Measurements from ENCODE around the gene TMEM38B.

The TMEM38B gene, protein sequence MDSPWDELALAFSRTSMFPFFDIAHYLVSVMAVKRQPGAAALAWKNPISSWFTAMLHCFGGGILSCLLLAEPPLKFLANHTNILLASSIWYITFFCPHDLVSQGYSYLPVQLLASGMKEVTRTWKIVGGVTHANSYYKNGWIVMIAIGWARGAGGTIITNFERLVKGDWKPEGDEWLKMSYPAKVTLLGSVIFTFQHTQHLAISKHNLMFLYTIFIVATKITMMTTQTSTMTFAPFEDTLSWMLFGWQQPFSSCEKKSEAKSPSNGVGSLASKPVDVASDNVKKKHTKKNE
- 4.0 to 18.7 (median 14.8) reads per million in 9 experiments for total RNA-seq

DNA sequence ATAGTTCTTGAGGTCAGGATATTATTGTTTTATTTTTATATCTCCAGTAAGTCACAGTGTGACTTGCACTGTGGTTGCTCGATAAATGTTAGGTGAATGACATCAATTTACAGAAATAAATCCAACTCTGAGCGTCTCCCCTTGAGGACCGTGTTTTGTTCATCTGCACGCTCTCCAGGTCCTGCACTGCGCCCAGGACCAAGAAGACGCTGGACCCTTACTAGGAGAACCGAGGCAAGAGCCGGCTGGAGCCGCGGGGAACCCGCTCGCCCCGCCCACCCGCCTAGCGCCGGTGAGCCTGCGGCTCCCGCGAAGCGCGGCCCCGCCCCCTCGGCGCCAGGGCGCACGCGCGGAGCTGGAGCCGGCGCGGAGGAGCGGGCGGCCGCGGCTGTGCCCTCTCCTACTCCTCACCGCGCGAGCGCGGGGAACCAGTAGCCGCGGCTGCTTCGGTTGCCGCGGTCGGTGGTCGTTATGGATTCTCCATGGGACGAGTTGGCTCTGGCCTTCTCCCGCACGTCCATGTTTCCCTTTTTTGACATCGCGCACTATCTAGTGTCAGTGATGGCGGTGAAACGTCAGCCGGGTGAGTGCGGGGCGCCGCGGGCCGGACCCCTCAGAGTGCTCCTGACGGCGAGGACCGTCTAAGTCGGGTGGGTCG lies at the start of gene TMEM38B:
Gene TMEM38B, plus strand, starts transcription at position 352 of the 658 bp plus-strand sequence. Its CDS starts 120 bp downstream, at position 472.
- peaks cover 3% of the 10 kb centered on the region for H3K36me3 Mint-ChIP-seq (ENCODE audit: insufficient read depth)

DNA sequence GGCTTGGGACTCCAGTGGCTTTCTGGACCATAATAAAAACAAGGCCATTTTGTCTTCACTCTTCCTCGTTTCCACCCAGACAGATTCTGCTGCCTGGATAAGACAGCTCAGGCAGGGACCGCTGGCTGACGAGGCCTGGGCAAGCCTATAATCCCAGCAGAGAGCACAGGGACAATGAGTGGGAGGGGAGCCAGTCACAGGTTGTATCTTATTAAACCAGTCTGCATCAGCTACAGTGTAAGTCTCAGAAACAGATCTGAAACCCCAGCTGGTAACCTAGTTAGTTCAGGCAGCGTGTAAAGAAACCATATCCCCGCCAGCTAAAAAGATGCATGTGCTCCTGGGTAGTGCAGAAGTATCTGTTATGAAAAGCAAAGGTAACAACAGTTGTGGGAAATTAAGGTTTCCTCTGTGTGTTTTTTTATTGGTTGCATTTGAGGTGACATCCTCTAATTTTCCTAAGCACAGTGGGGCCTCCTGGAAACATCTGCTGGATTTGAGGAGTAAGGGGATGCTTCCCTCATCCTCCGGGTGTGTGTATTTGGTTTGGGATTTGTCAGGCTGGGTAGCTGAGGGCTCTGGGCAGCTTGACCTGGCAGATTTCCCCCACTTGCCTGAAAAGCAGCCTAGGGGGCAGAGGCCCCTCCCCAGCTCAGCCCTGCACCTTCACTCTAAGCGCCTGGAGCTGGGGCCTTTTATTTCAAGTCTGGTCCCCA lies 47.3 kb upstream of the TMEM38B start:
- ATAC-seq (replicated peaks): no peak
- H3K27ac Mint-ChIP-seq: no peak overlapping the region
- no peaks in the 10 kb centered on the region for H3K27me3 Mint-ChIP-seq

More for the DNA sequence above, at the start of gene TMEM38B:
- DNase-seq: peak; percentile 65 to 75 (median 70)
- Mint-ChIP-seq H3K4me1 (ENCODE audit: low read depth in 2 of 2) (peaks cover 15 to 19% of the 10 kb centered on the region in 2 donors), H3K9me3 (no peaks in the 10 kb centered on the region), H3K4me3 (peak within 1 kb of the TSS; percentile 83 to 86), H3K27me3 (peaks cover 13 to 30% of the 10 kb centered on the region in 2 donors), H3K27ac (peak within 1 kb of the TSS; percentile 49 to 88)
- ATAC-seq (replicated peaks): peak; percentile 85

DNA sequence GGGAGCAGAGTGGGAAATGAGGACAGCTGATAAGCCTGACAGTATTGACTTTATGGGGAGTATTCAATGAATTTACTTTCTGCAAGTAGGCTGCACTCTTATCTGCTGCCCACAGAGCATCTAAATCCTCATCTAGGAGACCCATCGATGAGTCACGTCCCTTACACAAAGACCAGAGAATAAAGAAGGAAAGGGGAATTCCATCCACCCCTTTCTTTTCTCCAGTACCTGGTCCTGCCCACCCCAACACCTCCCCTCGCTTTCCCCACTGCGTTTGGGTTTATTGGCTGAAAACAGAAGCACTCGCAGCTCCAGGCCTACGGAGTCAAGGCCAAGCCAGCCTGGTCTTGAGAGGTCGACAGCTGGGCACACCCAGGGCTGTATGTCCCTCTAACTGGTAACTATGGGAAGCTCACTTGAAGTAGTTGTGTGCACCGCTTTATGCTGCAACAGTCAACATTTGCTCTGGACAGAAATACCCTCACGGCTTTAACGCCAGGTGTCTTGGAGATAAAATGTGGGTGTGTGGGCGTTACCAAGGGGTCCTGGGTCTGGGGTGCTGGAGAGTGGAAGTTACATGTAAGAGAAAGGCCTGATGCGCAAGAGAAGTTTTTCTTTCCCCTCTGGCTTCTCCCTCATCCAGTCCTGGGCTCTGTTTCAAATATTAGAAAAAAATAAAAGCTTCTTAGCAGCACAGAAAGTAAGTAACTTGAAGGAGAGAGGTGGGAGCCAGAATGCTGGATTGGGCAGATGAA lies 46.6 kb upstream of the TMEM38B start:
- Mint-ChIP-seq H3K27me3 (peaks cover 0 to 2% of the 10 kb centered on the region in 2 donors), H3K4me1 (ENCODE audit: low read depth in 2 of 2) (no peaks in the 10 kb centered on the region), H3K4me3 (no peak overlapping the region), H3K36me3 (ENCODE audit: insufficient read depth) (no peaks in the 10 kb centered on the region), H3K9me3 (no peaks in the 10 kb centered on the region), H3K27ac (no peak overlapping the region)
- ATAC-seq (replicated peaks): no peak
- DNase-seq: no peak

More for the DNA sequence above, 47.3 kb upstream of the TMEM38B start:
- Mint-ChIP-seq H3K36me3 (ENCODE audit: insufficient read depth) (no peaks in the 10 kb centered on the region), H3K9me3 (no peaks in the 10 kb centered on the region), H3K4me1 (ENCODE audit: low read depth in 2 of 2) (no peaks in the 10 kb centered on the region), H3K4me3 (no peak overlapping the region)
- DNase-seq: no peak

DNA sequence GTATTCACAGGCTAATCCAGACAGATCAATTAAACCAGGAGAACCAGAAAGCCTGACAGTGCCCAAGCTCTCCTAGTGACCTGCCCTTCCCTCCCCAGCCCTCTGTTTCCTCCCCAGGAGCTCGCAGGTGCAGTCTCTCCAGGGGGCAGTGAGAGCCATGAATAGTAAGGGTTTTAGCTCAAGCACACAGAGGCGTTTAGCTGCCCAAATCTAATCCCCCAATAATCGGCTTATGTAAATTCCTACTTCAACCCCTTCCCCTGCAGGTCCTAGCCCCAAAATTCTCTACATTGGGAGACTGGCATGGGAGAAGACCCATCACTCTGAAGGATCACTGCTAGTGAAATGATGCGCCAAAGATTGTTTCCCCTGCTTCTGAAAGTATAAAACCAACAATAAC lies 42.5 kb upstream of the TMEM38B start:
- Mint-ChIP-seq H3K4me3 (no peak overlapping the region), H3K36me3 (ENCODE audit: insufficient read depth) (no peaks in the 10 kb centered on the region), H3K27me3 (peaks cover 30 to 35% of the 10 kb centered on the region in 2 donors), H3K4me1 (ENCODE audit: low read depth in 2 of 2) (peaks cover 5 to 6% of the 10 kb centered on the region in 2 donors), H3K9me3 (no peaks in the 10 kb centered on the region), H3K27ac (no peak overlapping the region)
- ATAC-seq (replicated peaks) (no peak), DNase-seq (no peak)

DNA sequence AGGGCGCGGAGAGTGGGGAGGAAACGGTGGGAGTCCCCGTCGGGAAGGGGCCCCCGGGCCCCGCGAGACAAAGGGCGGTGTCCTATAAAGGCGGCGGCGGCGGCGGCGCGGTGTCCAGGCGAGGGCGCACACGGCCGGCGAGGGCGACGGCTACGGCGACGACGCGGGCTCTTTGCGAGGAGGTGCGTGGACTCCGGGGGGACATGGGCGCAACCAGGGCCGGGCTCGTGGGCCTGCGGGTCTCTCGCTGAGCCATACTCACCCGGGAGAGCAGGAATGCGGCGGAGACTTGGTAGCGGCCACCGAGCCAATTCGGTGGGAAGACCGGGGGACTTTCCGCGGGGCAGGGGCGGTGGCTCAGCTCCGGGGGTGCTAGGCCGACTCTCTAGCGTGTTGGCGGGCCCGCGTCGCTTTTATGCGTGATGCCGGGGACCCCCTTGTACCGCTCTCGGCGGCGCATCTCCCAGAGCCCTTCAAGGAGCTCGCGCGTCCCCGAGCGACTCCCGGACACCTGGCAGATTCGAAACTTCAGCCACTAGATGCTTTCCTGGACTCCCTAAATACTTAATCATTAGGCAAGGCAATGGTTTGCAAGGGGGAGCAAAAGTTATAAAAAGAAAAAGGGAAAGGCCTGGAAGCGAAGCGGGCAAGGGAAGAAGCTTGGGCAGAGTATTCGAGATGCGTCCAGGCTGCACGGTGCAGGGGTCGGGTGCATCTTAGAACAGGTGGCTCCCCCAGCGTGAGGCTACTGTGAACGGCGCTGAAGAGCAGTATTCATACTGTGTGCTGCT lies 38.0 kb upstream of the TMEM38B start:
- Mint-ChIP-seq H3K9me3 (no peaks in the 10 kb centered on the region), H3K36me3 (ENCODE audit: insufficient read depth) (no peaks in the 10 kb centered on the region), H3K4me1 (ENCODE audit: low read depth in 2 of 2) (peaks cover 7 to 8% of the 10 kb centered on the region in 2 donors), H3K4me3 (peak overlapping the region; percentile 74 to 79), H3K27ac (no peak overlapping the region), H3K27me3 (peaks cover 53 to 74% of the 10 kb centered on the region in 2 donors)
- DNase-seq (no peak), ATAC-seq (replicated peaks) (peak; percentile 36)

DNA sequence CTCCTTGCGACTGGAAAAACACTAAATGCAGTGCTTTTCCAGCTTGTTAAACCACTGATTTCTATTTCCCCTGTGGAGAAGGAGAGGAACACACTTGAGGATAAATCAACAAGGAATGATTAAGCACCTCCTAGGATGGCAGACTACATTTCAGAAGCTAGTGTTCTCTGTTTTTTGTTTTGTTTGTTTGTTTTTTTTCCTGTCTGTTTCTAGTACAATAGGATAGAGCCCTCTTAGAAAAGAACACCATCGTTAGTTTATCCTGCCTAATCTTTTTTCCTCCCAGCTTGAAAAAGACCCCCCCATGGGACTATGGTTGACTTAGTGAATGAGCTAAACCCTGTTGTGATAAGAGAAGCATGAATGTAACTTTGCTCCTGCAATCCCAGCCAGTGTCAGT lies 36.0 kb upstream of the TMEM38B start:
- DNase-seq (no peak), ATAC-seq (replicated peaks) (no peak)
- Mint-ChIP-seq H3K27me3 (peaks cover 48 to 66% of the 10 kb centered on the region in 2 donors), H3K27ac (no peak overlapping the region), H3K36me3 (ENCODE audit: insufficient read depth) (no peaks in the 10 kb centered on the region), H3K4me3 (no peak overlapping the region), H3K4me1 (ENCODE audit: low read depth in 2 of 2) (peaks cover 7 to 8% of the 10 kb centered on the region in 2 donors), H3K9me3 (no peaks in the 10 kb centered on the region)

DNA sequence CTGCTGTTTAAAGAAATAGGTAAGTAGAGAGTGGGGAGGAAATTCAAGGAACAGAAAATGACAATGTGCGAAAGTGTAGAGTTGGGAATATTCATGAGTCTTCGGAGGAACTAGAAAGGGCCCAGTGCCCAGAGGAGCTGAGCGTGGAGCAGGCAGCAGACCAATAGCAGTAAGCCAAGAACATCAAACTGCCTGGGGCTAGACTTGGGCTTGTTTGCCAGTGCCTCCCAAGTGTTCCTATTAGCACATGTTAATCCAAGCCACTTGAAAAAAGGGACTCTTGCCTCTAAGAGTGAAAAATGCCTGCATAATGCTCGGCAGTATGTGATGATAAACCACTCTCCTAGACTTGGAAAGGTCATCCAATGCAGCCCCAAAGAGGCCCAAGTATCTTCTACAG lies 33.3 kb upstream of the TMEM38B start:
- no peak overlapping the region for H3K27ac Mint-ChIP-seq
- ATAC-seq (replicated peaks) (no peak), DNase-seq (no peak)
- H3K27me3 Mint-ChIP-seq: peaks cover 29 to 47% of the 10 kb centered on the region in 2 donors
- H3K4me1 Mint-ChIP-seq (ENCODE audit: low read depth in 2 of 2): peaks cover 7 to 8% of the 10 kb centered on the region in 2 donors
- H3K36me3 Mint-ChIP-seq (ENCODE audit: insufficient read depth): no peaks in the 10 kb centered on the region
- no peaks in the 10 kb centered on the region for H3K9me3 Mint-ChIP-seq
- H3K4me3 Mint-ChIP-seq: no peak overlapping the region

DNA sequence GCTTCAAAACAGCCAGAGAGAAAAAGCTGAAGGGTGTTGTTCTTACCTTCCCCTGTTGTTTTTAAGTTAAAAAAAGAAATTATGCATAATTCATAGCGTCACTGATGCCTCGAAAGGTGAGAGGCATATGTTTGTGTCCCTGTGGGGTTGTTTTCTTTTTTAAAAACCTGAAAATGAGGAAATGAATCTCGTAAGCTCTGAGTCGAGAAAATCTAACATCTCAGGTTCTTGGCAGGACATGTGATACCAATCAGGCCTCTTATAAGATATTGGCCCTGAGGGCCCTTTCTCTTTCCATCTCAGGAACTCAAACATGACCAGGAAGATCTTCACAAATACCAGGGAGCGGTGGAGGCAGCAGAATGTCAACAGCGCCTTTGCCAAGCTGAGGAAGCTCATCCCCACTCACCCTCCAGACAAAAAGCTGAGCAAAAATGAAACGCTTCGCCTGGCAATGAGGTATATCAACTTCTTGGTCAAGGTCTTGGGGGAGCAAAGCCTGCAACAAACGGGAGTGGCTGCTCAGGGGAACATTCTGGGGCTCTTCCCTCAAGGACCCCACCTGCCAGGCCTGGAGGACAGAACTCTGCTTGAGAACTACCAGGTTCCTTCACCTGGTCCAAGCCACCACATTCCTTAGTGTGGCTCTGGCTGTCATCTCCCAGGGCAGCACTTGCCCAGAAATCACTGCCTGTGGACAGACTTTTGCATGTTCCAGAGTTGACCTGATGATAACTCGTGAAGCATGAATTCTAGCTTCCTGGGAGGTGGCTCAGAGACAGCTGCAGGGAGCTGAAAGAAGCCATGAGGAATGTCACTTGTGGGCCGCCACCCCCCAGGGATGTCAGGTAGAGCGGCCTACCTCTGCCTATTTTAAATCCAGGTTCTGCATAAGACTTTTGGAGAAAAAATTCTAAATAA lies 31.9 kb upstream of the TMEM38B start, which contains the start of gene TAL2:
Gene TAL2, plus strand, starts transcription at position 274 of the 921 bp plus-strand sequence. Its CDS starts 40 bp downstream, at position 314.
- no peak for ATAC-seq (replicated peaks)
- H3K4me3 Mint-ChIP-seq: no peak within 1 kb of the TSS
- H3K27me3 Mint-ChIP-seq: peaks cover 20 to 33% of the 10 kb centered on the region in 2 donors

DNA sequence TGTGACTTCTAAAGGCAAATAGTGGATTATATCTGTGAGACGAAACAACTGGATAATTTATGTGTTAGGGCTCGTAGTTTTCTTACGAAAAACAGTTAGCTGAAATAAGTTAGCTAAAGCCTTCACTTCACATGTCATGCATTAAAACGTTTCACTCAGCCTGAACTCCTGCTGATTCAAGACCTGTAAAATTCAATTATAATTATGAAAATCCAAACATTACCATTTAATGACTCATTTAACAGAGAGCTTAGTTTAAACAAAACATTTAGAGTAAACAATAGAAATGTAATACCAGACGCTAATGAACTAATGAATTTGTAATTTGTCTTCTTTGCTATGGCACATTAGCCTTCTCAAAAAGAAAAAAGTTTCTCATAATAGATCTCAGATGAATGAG lies 30.4 kb upstream of the TMEM38B start:
- H3K4me1 Mint-ChIP-seq (ENCODE audit: low read depth in 2 of 2): no peaks in the 10 kb centered on the region
- no peak overlapping the region for H3K27ac Mint-ChIP-seq
- H3K36me3 Mint-ChIP-seq (ENCODE audit: insufficient read depth): no peaks in the 10 kb centered on the region
- ATAC-seq (replicated peaks) (no peak), DNase-seq (no peak)
- H3K9me3 Mint-ChIP-seq: no peaks in the 10 kb centered on the region
- no peak overlapping the region for H3K4me3 Mint-ChIP-seq
- peaks cover 15 to 18% of the 10 kb centered on the region in 2 donors for H3K27me3 Mint-ChIP-seq

More for the DNA sequence above, 31.9 kb upstream of the TMEM38B start, which contains the start of gene TAL2:
- Mint-ChIP-seq H3K9me3 (no peaks in the 10 kb centered on the region), H3K4me1 (ENCODE audit: low read depth in 2 of 2) (no peaks in the 10 kb centered on the region), H3K36me3 (ENCODE audit: insufficient read depth) (no peaks in the 10 kb centered on the region), H3K27ac (no peak within 1 kb of the TSS)
- no peak for DNase-seq

DNA sequence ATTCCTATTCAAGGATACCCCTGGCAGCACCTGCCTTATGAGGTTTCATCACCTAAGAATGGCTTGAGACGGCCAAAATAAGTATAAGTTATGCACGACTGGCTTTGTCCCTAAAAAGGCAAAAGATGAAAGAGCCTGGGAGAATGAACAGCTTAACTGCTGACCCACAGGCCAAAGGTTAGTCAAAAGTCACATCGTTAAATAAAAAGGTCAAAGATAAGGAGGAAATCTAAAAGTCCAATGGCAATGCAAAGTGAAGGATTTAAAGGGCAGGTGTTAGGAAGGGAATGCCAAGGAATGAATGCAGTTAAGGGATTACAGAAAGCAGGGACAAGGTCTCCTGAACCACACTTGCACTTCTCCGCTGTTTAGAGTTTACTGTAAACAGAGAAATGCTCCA lies 26.5 kb upstream of the TMEM38B start:
- no peak overlapping the region for H3K4me3 Mint-ChIP-seq
- H3K9me3 Mint-ChIP-seq: no peaks in the 10 kb centered on the region
- no peak for DNase-seq

DNA sequence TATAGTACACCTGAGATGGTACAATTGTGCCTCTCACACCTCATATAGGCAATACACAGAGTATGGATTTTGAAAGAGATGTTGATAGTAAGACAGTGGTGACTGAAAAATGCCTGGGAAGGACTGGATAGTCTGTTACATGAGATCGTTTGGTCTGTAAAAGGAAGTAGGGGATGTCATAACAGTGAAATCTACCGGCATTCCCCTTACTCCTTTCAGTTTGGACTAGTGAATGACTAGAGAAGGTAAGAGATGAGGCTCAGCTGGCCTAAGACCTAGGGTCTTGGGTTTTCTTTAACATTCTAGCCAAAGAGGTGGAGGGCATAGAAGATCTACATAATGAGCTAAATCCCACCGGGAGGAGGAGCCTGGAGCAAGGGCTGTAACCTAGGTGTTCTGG lies 24.0 kb upstream of the TMEM38B start:
- no peaks in the 10 kb centered on the region for H3K4me1 Mint-ChIP-seq (ENCODE audit: low read depth in 2 of 2)
- H3K27me3 Mint-ChIP-seq: peaks cover 15 to 40% of the 10 kb centered on the region in 2 donors
- ATAC-seq (replicated peaks) (no peak), DNase-seq (no peak)
- no peak overlapping the region for H3K27ac Mint-ChIP-seq
- H3K36me3 Mint-ChIP-seq (ENCODE audit: insufficient read depth): no peaks in the 10 kb centered on the region
- H3K9me3 Mint-ChIP-seq: no peaks in the 10 kb centered on the region
- H3K4me3 Mint-ChIP-seq: no peak overlapping the region

More for the DNA sequence above, 26.5 kb upstream of the TMEM38B start:
- Mint-ChIP-seq H3K4me1 (ENCODE audit: low read depth in 2 of 2) (no peaks in the 10 kb centered on the region), H3K27me3 (peaks cover 15 to 31% of the 10 kb centered on the region in 2 donors), H3K36me3 (ENCODE audit: insufficient read depth) (no peaks in the 10 kb centered on the region), H3K27ac (no peak overlapping the region)
- ATAC-seq (replicated peaks): no peak

Data from effector memory CD8-positive, alpha-beta T cell (primary cell).